ENCODE results near the gene NEK9. TPM values are rescaled to one million over a fixed set of nuclear protein-coding genes. Genes with fewer than 3 reads are reported as not detected.

Gene NEK9
- total and polyA plus RNA-seq, 9 of the 15 experiments (the other 6 are each of a cell fraction or from before 2014, with no cell fraction given), result 2.8 to 39.6 (median 19.8) TPM

DNA sequence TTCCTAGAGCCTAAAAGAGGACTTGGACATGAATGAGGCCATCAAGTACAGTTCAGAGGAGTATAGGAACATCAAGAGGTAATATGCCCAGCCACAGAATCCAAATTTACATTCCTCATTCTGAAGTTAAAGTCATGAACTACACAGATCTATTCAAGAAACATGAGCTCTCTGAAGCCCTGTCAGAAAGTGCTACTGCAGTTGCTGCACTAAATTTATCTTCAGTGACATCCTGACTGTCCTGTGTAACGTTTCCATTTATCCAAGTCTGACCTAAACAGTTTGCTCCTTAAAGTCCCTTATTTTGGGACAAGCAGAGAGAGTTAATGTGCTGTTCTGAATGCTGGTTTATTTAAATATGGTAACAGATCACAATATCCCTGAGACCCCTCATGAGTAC, 28.2 kb downstream of the NEK9 start (continued):
- TF ChIP-seq, protein P1, sequence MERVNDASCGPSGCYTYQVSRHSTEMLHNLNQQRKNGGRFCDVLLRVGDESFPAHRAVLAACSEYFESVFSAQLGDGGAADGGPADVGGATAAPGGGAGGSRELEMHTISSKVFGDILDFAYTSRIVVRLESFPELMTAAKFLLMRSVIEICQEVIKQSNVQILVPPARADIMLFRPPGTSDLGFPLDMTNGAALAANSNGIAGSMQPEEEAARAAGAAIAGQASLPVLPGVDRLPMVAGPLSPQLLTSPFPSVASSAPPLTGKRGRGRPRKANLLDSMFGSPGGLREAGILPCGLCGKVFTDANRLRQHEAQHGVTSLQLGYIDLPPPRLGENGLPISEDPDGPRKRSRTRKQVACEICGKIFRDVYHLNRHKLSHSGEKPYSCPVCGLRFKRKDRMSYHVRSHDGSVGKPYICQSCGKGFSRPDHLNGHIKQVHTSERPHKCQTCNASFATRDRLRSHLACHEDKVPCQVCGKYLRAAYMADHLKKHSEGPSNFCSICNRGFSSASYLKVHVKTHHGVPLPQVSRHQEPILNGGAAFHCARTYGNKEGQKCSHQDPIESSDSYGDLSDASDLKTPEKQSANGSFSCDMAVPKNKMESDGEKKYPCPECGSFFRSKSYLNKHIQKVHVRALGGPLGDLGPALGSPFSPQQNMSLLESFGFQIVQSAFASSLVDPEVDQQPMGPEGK (CRISPR knock-in tag; IDR thresholded peaks at IDR 0.05; ENCODE audit: borderline replicate concordance), result no peak
- TF ChIP-seq WHSC1 (IDR thresholded peaks at IDR 0.05; ENCODE audit: low read length), result no peak

DNA sequence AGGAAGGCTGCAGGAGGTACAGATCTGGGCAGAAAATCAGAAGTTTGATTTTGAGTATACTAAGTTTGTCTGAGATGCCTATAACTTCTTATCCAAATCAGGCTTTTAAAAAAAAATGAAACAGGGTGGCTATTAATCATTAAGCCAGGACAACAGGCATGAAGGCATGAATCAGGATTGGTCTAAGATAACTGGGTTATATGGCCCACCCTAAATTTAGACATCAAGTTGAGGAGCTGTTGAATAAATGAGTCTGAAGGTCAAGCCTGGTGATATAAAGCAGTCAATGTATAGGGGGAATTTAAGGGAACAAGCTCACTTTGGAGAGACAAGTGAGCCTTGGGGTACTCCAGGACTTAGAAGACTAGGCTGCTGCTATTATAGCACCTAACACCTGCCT, 28.6 kb downstream of the NEK9 start:
- DNase-seq (ENCODE audit: extremely low read depth in 1 of 4, low spot score in 3 of 4) (no peak), ATAC-seq (no peak), FAIRE-seq (no peak)
- H3K9me3 ChIP-seq (replicated peaks; ENCODE audit: control insufficient read depth, insufficient read depth, low read depth, low read length), result no peaks in the 10 kb centered on the region
- H3K4me1 ChIP-seq (replicated peaks in 1 of 2; ENCODE audit: control insufficient read depth in 2 of 2, insufficient read depth in 2 of 2, low read length in 2 of 2), result no peaks in the 10 kb centered on the region
- H3K9ac ChIP-seq (ENCODE audit: insufficient read depth in 1 of 2, low read depth in 2 of 2, low read length in 2 of 2), result no peak overlapping the region
- no TSS peak for BruUV-seq (replicated peaks)
- H3K27me3 ChIP-seq (ENCODE audit: control insufficient read depth in 2 of 2, insufficient read depth in 2 of 2, low read length in 2 of 2), result no peaks in the 10 kb centered on the region
- intact Hi-C loops (cut with micrococcal nuclease) (no loop called here), in situ Hi-C loops (cut with MboI) (no loop called here)
- H3K36me3 ChIP-seq (ENCODE audit: control insufficient read depth, insufficient read depth, low read length), result peaks cover 42% of the 10 kb centered on the region
- H3K27ac ChIP-seq (ENCODE audit: extremely low read depth, low read depth, low read length), result no peak overlapping the region
- no peak overlapping the region for H2AFZ ChIP-seq (ENCODE audit: low read depth, low read length)
- H3K9me1 ChIP-seq (ENCODE audit: control insufficient read depth, insufficient read depth, low read length), result no peaks in the 10 kb centered on the region
- no peak overlapping the region for H3K4me3 ChIP-seq
- H3K79me2 ChIP-seq (ENCODE audit: control insufficient read depth, insufficient read depth, low read length), result no peaks in the 10 kb centered on the region
- CTCF ChIA-PET (ENCODE audit: low intra/inter-chr PET ratio), result no interaction called here
- H3K4me2 ChIP-seq (ENCODE audit: insufficient read depth, low read length), result no peak overlapping the region
- POLR2A ChIA-PET, result no interaction called here
- no peaks in the 10 kb centered on the region for H4K20me1 ChIP-seq (replicated peaks; ENCODE audit: control insufficient read depth, insufficient read depth, low read length)
- TF ChIP-seq POLR2B (IDR thresholded peaks at IDR 0.05; ENCODE audit: low read depth, partially characterized antibody) (no peak), MYBL2 (IDR thresholded peaks at IDR 0.05; ENCODE audit: low read depth) (no peak), MYBL2 (CRISPR knock-in tag; IDR thresholded peaks at IDR 0.05; ENCODE audit: borderline replicate concordance) (no peak), LARP7 (IDR thresholded peaks at IDR 0.05) (no peak), RAD51 (IDR thresholded peaks at IDR 0.05; ENCODE audit: borderline replicate concordance, low read depth) (no peak), ELF2 (CRISPR knock-in tag; IDR thresholded peaks at IDR 0.05) (no peak), SMAD1 (IDR thresholded peaks at IDR 0.05; ENCODE audit: low read depth, low read length, partially characterized antibody) (no peak), ZBTB7A (IDR thresholded peaks at IDR 0.05; ENCODE audit: borderline replicate concordance, control insufficient read depth, low read depth, low read length) (no peak), MEIS2 (IDR thresholded peaks at IDR 0.05; ENCODE audit: partially characterized antibody) (no peak), RBM22 (IDR thresholded peaks at IDR 0.05; ENCODE audit: low read depth, low read length, poor library complexity, severe bottlenecking) (no peak), PHF20 (IDR thresholded peaks at IDR 0.05; ENCODE audit: partially characterized antibody) (no peak), SIX5 (IDR thresholded peaks at IDR 0.05; ENCODE audit: borderline replicate concordance in 1 of 2, insufficient read depth in 1 of 2, low read depth in 1 of 2, low read length in 2 of 2) (no peak), ZNF23 (CRISPR knock-in tag; IDR thresholded peaks at IDR 0.05) (no peak), MYNN (IDR thresholded peaks at IDR 0.05) (no peak), MYNN (CRISPR knock-in tag; IDR thresholded peaks at IDR 0.05) (no peak), ZNF253 (CRISPR knock-in tag; conservative IDR thresholded peaks at IDR 0.05) (no peak)
- TF ChIP-seq, protein P2, sequence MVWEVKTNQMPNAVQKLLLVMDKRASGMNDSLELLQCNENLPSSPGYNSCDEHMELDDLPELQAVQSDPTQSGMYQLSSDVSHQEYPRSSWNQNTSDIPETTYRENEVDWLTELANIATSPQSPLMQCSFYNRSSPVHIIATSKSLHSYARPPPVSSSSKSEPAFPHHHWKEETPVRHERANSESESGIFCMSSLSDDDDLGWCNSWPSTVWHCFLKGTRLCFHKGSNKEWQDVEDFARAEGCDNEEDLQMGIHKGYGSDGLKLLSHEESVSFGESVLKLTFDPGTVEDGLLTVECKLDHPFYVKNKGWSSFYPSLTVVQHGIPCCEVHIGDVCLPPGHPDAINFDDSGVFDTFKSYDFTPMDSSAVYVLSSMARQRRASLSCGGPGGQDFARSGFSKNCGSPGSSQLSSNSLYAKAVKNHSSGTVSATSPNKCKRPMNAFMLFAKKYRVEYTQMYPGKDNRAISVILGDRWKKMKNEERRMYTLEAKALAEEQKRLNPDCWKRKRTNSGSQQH (CRISPR knock-in tag; IDR thresholded peaks at IDR 0.05), result no peak
- TF ChIP-seq, protein P3, sequence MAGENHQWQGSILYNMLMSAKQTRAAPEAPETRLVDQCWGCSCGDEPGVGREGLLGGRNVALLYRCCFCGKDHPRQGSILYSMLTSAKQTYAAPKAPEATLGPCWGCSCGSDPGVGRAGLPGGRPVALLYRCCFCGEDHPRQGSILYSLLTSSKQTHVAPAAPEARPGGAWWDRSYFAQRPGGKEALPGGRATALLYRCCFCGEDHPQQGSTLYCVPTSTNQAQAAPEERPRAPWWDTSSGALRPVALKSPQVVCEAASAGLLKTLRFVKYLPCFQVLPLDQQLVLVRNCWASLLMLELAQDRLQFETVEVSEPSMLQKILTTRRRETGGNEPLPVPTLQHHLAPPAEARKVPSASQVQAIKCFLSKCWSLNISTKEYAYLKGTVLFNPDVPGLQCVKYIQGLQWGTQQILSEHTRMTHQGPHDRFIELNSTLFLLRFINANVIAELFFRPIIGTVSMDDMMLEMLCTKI (IDR thresholded peaks at IDR 0.05; ENCODE audit: partially characterized antibody), result no peak
